HL-60 (cell line): Measurements from ENCODE around the gene ATP13A3.

ENCODE experiments used
- POLR2AphosphoS5 ChIP-seq: IDR thresholded peaks from 2 replicates; pipeline ENCODE4 v1.6.1; 2012; ENCODE audit warnings: low read depth
- TF ChIP-seq, protein P1 (sequence below): IDR thresholded peaks from one replicate; pipeline ENCODE4 v1.5.1; 2011; ENCODE audit warnings: low read length, control low read depth, inconsistent platforms; ENCODE audit not compliant: insufficient read depth
- TF ChIP-seq, protein P2 (sequence below): IDR thresholded peaks from 2 replicates; pipeline ENCODE4 v1.6.1; 2012; ENCODE audit warnings: low read depth; ENCODE audit not compliant: insufficient replicate concordance

DNA sequence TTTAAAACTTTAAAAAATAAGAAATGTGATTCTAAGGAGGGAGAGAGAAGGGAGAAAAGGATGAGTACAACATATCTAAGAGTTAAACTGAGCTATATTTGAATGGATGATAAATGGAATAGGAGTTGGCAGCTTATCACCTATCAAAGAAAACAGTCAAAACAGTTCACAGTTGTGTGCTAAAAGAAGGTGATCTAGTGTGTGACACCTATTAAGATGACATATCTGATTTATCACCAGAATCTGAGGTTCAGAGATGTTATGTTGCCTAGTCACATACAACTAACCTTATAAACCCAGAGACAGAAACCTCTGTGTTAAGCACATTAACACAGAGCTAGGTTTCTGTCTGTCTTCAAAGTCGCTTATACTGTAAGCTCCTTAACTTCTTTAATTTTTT, 3.0 kb downstream of the ATP13A3 start:
- TF ChIP-seq, protein P1, sequence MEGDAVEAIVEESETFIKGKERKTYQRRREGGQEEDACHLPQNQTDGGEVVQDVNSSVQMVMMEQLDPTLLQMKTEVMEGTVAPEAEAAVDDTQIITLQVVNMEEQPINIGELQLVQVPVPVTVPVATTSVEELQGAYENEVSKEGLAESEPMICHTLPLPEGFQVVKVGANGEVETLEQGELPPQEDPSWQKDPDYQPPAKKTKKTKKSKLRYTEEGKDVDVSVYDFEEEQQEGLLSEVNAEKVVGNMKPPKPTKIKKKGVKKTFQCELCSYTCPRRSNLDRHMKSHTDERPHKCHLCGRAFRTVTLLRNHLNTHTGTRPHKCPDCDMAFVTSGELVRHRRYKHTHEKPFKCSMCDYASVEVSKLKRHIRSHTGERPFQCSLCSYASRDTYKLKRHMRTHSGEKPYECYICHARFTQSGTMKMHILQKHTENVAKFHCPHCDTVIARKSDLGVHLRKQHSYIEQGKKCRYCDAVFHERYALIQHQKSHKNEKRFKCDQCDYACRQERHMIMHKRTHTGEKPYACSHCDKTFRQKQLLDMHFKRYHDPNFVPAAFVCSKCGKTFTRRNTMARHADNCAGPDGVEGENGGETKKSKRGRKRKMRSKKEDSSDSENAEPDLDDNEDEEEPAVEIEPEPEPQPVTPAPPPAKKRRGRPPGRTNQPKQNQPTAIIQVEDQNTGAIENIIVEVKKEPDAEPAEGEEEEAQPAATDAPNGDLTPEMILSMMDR, result no peak
- TF ChIP-seq, protein P2, sequence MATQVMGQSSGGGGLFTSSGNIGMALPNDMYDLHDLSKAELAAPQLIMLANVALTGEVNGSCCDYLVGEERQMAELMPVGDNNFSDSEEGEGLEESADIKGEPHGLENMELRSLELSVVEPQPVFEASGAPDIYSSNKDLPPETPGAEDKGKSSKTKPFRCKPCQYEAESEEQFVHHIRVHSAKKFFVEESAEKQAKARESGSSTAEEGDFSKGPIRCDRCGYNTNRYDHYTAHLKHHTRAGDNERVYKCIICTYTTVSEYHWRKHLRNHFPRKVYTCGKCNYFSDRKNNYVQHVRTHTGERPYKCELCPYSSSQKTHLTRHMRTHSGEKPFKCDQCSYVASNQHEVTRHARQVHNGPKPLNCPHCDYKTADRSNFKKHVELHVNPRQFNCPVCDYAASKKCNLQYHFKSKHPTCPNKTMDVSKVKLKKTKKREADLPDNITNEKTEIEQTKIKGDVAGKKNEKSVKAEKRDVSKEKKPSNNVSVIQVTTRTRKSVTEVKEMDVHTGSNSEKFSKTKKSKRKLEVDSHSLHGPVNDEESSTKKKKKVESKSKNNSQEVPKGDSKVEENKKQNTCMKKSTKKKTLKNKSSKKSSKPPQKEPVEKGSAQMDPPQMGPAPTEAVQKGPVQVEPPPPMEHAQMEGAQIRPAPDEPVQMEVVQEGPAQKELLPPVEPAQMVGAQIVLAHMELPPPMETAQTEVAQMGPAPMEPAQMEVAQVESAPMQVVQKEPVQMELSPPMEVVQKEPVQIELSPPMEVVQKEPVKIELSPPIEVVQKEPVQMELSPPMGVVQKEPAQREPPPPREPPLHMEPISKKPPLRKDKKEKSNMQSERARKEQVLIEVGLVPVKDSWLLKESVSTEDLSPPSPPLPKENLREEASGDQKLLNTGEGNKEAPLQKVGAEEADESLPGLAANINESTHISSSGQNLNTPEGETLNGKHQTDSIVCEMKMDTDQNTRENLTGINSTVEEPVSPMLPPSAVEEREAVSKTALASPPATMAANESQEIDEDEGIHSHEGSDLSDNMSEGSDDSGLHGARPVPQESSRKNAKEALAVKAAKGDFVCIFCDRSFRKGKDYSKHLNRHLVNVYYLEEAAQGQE, result no peak
- no peak for TF ChIP-seq POLR2AphosphoS5
